COLO668 (cell line): ENCODE measurements around the gene PAPPA.

ENCODE experiments used
- DNase-seq: peaks from one replicate; lab custom pipeline; 2025; ENCODE audit not compliant: unreplicated experiment; lab: John Stamatoyannopoulos, UW

Gene PAPPA

DNA sequence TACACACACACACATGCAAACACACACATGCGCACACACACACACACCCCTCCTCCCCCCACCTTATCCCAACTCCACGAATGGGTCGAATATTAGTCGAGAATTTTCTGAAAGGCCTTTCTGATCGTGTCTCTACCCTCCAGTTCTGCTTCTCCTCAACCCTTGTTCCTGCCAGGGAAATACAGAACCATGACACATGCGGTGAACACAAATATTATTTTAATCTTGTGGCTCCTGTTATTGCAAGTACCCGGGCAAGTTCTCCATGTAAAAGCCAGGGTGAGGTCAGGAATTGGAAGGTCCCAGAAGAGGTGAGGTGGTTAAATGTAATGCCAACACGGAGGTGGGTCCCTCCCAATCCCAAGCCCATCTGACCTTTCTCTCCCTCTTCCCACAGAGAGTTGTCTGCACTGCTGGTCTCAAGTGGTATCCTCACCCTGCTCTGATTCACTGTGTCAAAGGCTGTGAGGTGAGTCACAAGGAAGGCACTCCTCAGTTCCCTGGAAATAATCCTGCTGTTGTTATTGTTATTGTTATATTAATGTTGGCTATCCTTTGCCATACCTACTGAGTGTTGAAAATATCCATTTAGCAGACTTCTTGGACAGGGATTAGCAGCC is 223.7 kb downstream of the PAPPA start:
- no peak for DNase-seq

DNA sequence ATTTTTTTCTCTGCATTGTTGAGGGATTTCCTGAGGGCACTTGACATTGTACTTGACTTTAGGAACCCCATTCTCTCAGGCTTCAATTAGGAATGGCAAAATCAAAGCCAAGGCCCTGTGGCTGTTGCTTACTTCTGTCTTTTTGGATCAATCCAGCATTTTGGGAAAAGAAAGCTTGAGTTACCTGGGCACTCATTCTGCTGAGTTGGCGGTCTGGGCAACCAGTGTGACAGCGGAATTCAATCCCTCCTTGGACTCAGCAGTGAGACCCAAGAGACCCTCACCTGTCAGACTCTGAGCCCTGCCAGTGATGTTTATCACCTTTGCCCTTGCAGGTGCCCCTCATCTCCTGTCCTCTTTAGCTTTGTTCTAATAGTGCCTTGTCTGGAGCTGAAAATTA is 225.3 kb downstream of the PAPPA start:
- DNase-seq: no peak

DNA sequence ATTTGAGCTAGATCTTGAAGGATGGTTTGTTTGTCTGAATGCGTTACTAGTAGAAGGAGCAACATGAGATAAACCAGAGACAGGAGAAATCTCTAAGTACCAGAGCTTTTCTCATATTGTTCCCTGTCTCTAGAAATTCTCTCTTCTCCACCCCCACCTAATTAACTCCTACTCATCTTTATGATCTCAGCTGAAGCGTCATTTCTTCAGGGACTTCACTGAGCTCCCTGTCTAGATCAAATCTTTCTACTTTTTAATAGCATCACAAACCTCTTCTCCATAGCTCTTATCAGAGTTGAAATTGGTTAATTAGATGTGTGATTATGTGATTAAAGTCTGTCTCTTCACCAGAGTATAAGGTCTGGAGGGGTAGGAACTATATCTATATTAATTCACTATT is 226.2 kb downstream of the PAPPA start:
- DNase-seq: no peak

DNA sequence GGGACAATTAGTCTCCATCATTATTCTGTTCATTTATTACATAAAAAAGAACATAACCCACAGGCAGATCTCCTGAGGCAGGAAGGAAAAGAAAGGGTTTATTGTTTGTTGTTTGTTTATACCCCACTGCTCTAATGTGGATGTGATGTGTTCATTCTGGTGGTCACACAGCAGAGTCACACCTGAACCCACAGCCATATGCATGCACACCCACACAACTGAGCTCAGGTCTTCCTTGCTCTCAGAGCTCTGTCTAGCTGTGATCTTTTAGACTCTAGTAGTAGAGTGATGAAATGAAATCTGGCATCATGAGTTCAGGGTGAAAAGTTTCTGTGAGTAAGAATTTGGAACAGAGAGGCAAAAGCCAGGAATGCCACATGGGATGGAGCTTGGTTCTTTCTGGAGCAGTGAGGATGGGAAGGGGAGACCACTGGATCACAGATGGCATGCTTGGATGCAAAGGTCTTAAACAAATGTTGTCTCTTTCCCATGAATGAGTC is 227.0 kb downstream of the PAPPA start:
- DNase-seq: no peak

DNA sequence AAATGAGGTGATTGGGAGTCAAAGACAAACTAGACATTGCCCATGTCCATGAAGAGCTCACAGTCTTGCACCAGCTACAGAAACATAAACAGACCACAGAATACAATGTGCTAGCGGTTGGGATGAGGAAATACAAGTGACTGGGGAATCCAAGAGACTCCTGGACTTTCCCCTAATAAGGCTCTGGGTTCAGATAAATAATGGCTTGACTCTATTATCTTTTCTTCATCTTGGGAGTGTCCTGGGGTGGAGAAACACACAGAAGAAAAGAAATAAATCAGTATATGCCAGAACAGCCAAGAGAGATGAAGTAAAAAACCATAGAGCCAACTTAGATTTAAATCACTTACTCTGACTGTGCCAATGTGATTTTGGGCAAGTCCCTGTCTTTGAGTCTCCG is 227.8 kb downstream of the PAPPA start:
- no peak for DNase-seq

DNA sequence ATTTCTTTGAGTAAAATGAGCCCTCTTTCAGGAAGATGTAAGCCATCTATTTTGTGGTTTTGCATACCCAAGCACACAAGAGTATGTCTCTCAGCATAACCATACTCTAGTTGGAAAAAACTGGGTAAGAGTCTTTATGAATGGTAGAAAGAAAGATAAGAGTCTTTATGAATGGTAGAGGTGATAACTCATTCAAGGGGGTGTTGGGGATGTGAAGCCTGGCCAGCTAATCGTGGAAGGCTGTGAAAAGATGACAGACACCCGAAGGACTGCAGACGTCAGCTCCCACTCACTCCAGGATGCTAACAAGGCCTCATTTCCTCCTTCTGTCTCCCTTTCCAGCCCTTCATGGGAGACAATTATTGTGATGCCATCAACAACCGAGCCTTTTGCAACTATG is 228.5 kb downstream of the PAPPA start:
- no peak for DNase-seq

DNA sequence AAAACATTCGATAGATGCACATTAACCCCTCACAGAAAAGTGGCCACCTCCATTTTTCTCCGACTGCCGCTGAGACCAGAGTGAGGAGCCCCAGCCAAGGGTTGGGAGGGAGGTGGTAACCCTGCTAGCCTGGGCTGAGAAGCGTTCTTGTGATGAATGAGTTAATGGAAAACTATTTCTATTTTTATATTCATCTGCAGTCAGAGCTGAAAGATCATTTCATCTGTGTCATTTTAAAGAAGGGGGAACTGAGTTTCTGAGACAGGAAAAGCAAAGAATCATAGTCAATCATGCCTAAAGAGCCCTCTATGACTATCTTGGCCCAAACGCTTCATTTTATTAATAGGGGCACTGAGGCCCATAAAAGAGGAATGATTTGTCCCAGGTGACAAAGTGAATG is 229.5 kb downstream of the PAPPA start:
- no peak for DNase-seq

DNA sequence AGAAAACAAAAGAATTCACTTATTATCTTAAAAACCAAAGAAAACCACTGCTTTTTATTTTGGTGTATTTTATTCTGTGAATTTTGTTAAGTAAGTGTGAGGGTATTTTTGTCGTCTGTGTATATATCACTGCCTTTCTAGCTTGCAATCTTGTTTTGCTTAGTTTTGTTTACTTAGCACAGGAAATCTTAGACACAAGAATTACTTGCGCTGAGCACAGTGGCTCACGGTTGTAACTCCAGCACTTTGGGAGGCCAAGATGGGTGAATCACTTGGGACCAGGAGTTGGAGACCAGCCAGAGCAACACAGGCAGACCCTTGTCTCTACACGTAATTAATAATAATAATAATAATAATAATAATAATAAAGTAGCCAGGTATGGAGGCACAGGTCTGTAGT is 230.3 kb downstream of the PAPPA start:
- DNase-seq: no peak

DNA sequence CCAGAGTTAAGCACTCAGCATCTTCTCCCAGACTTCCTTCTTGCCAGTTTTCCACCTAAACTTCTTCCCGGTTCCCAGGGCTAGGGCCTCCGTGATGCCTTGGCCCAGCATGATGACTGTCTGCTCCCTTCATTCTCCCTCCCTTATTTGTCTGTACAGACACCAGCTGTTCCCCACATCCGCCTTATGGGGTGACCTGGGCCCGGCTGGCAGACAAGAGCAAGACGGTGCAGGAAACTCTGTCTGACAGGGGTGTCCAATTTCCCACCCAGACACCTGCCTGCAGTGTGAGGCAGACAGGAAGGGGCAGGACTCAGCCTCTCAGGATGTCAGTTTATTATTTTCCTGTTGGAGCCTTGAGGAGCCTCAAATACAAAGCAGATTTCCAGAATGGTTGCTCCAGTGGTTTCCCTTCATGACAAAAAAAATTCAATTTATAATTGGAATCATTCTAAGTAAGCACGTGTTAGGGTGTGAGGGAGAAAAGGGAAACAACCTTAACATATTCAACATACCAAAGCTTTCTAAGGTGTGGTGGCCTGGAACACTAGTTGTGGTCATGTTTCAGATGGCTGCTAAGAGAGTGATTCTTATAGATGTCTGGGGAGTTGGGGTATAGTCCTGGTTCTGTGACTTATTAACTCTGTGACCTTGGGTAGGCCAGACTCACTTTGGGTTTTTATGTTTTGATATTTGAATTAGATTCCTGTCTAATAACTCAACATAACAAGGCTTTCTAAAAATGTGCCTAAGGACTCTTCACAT is 234.5 kb downstream of the PAPPA start:
- no peak for DNase-seq

DNA sequence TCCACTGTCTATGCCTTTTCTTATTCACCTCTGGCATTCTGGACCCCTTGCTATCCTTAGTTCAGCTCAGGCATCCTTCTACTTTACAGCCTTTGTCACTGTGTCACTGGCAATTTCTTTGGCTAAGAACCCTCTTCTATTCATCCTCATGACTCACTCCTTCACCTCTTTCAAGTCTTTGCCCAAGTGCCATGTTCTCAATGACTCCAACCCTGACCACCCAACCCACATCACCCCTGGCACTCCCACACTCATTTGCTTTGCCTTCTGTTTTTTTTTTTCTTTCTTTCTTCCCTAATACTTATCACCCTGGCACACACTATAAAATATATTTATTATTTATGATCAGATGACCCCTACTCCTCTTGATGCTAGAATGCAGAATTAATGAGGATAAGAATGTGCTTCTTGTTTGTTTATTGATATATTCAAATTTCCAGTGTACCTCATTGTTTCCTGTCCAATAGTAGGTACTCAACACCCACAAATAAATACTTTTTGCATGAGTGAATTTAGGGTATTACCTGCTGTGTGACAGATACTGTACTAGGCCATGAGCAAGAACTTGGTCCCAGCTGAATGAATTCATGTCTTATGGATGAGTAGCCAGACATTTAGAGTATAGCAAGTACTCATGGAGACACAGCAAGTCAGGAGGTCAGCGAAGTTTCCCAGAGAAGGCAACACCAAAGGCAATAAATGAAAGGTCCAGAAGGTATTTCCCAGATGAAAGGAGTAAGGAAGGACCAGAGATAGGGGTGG is 236.1 kb downstream of the PAPPA start:
- DNase-seq: no peak

DNA sequence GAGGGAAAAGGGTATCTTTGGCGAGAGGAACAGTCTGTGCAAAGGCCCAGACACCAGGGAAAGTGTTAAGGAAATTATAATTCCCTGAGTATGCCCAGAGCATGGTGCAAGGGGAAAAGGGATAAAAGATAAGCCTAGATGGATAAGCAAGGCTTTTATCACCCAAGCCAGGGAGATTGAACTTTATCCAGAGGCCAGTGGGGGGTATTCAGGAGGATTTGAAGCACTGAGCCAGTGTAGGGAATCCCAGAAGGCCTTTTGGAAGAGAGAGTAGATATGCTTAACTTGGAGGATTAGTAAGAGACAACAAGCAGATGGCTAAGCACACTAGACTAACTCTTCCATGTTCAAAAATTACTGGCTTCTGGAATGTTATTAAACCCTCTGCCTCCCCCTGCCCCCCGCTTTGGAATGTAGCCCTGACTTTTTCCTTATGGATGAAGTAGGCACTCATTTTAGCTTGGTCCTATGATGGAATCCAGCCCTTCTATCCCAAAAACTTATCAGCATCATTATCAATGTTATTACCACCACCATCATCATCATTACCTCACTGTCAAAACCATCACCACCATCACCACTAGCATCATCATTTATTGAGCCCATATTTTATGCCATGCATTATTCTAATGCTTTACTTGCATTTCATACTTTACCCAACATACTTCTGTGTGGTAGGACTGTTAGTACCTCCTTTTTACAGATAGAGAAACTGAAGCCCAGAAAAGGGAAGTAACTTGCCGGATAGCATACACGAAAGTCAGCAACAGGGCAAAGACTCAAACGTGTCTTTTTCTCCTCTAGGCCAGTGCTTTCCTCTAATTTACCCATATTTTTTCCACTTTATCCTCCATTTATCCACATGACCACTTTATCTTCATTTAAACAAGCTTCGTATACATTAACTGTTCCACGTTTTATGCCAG is 237.0 kb downstream of the PAPPA start:
- DNase-seq: no peak

DNA sequence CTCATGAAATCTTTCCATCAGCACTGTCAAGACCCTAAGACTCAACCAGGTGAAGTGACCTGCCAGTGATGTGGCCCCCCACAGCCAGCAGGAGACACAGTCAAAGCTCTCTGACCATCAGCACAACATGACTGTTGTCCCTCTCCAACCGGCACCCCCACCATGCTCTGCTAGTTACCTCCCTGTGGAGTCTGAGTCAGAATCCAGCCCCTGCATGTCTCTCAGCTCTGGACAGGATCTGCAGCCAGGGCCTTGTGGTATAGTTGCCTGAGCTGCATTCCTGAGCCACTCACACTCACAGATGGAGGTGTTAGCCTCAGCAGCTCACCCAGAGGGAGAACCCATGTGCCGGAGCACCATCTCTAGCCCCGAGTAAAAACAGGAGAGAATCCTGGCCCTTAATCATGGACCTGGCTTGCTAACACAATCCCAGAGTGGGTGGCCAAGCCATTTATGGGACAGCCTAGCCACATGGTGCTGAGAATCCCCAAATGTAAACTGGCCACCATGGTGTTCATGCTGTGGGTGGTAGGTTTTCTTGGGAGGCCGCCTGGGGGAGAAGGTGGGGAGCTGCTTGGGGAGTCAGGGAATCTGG is 237.8 kb downstream of the PAPPA start:
- DNase-seq: no peak

DNA sequence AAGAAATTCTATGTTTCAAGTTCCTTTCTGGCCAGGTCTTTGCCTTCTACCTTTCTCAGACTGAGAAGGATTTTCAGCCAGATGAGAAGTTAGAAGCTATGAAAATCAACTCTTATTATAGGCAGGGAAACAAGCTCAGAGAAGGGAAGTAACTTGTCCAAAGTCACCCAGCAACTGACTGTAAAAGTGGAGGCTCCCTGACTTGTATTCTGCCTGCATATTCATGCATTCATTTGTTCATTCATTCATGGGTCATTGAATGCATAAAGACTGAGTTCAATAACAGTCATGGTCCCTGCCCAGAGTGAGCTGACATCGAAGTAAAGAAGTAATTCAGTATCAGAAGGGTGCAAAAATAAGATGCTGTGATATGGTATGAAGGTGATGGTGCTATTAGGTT is 239.6 kb downstream of the PAPPA start:
- DNase-seq: no peak

DNA sequence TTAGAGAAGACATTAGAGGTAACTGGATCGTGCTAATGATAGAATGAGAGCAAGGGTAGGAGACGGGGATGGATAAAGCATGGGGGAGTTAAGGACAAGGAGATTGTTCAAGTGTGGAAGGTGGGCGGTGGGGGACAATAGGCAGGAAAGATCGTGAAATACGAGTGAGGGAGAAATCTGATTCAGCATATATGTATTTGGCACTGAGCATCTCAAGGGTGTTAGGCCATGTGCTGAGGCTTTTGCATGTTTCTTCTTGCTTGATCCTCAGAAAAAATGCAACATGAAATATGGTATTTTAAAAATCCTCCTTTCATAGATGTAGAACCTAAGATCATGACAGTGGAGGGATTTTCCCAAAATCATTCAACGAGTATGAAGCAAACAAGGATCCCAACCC is 240.5 kb downstream of the PAPPA start:
- DNase-seq: no peak

DNA sequence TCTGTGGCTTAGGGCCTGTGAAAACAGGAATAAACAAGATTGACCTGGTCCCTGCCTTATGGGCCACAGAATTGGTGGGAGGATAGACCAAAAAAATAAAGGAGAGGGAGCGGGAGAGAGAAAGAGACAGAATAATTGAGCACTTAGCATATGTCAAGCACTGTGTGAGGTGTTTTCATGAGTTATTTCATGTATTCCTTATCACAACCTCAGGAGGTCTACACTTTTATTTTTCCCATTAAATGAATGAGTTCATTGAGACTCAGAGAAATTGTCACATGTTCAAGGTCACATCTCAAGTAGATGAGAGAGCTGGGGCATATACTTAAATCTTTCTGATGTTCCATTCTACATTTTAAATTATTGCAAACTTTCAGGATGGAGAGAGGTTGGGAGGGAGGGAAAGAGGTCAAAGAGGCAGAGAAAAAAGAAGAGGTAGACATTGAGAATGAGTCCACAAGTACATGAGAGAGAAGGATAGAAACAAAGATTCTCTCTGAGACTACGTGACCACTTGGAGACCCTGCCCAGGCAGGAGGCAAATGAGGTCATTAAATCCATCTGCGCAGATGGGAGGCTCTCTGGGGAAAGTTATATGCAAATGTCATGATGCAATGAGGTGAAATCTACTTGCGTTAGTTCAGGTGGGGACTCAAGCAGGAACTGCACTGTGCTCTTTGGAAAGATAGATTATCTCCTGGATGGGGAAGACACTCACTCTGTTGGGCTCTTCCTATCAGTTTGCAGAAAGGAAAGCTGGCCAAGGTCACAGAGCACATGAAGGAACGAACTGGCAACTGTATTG is 241.5 kb downstream of the PAPPA start:
- DNase-seq: no peak

DNA sequence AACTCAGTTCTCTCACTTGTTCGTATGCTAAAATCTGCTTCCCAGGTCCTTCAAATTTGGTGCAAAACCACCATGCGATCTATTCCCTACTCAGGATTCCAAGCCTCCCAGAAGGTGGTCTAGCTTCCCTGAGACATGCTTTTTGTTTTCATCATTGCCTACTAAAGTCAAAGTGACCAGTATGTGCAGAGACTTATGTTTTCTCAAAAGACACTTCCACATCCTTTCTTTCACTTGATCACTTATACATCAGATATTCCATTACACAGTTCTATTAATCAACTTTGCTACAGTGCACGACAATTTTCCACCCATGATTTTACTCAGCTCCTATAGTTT is 242.1 kb downstream of the PAPPA start:
- no peak for DNase-seq

DNA sequence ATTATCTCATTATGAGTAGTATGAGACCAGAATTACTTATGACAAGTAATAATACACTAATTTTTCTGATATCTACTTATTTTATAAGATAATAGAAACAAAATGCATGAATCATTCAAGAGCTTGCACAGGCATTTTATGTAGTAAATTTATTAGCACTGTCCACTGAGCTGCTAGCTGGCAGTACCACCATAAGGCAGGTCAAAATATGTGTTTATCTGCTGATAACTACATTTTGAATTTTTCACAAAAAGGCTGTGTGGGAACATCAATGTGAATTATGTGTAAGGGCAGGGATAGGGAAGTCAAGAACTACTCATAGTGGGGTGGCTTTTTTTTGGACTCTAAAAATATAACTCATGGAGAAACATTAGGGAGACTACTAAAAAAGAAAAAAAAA is 249.6 kb downstream of the PAPPA start:
- DNase-seq: no peak

DNA sequence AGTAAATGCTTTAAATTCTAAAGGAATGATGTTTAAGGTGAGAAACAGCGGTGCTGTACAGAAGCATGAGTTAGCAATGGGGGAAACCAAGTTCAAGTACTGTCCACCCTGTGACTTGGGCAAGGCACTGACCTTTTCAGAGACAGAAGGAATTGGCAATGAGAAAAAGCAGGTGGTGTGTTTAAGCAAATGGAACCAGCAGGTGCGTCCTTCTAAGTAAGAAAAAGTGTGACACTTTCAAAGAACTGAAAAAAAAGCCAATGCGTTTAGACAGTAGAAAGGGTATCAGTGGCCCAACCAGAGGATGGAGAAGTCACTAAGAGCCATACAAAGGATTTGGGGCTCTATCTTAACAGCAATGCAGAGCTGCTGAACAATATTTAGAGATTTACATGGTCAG is 250.6 kb downstream of the PAPPA start:
- no peak for DNase-seq

DNA sequence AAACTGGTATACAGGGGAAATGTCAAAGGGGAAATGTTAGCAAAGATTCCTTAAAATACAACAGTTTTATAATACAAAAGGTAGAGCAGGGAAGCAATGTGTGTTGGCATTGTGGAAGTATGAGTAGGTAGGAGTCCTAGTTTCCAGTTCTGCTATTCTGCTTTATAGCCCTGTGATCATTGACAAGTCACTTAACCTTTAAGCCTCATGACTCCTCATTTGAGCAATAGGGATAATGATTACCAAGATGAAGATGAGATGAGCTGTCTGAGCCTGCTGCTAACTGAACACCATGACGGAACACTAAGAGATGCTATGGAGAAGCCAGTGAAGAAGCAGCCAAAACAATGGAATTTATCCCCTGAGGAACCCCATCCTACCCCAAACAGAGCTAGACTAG is 251.7 kb downstream of the PAPPA start:
- no peak for DNase-seq

DNA sequence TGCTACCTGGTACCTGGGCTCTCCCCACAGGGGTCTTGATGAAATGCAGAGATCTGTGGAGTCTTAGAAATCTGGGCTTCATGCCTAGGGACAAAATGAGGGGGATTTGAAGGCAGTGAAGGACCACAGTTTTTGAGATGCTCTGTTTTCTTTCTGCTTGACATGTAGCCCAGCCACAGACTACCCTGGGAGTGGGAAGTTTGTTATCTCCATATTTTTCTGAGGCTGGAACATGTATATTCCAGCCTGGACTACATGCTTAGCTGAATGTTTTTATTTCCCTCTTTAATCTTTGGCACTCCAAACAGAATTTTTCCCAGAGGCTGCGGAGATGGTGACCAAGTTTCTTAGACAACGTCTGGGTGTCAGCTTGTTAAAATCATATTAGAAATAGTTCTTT is 252.9 kb downstream of the PAPPA start:
- DNase-seq: no peak
